Coronary artery (tissue), 2 donors: ENCODE measurements around the gene ZDHHC11.
"Not testable (repeated sequence)": the region's sequence is repeated elsewhere in the genome, so short reads cannot be mapped to it uniquely, and the experiment has no call there.

ENCODE experiments used
- DNase-seq: peaks from one replicate; pipeline ENCODE4 v3.0.0-alpha.2; 2017; ENCODE audit warnings: low spot score
- H3K27ac ChIP-seq, 2 donors: fragments of 200-600 bp; sonication (generic); one replicate each; pipeline ENCODE4 v1.5.1; 2016 to 2019
- H3K4me3 ChIP-seq: fragments of 200-600 bp; sonication (generic); 2 replicates; pipeline ENCODE4 v1.5.1; 2016; ENCODE audit warnings: mild to moderate bottlenecking, moderate library complexity
- TF ChIP-seq, protein P1 (sequence below): fragments of 200-600 bp; sonication (generic); IDR thresholded peaks from one replicate; pipeline ENCODE4 v1.5.1; 2019; ENCODE audit warnings: antibody characterized with exemption

The ZDHHC11 gene

DNA sequence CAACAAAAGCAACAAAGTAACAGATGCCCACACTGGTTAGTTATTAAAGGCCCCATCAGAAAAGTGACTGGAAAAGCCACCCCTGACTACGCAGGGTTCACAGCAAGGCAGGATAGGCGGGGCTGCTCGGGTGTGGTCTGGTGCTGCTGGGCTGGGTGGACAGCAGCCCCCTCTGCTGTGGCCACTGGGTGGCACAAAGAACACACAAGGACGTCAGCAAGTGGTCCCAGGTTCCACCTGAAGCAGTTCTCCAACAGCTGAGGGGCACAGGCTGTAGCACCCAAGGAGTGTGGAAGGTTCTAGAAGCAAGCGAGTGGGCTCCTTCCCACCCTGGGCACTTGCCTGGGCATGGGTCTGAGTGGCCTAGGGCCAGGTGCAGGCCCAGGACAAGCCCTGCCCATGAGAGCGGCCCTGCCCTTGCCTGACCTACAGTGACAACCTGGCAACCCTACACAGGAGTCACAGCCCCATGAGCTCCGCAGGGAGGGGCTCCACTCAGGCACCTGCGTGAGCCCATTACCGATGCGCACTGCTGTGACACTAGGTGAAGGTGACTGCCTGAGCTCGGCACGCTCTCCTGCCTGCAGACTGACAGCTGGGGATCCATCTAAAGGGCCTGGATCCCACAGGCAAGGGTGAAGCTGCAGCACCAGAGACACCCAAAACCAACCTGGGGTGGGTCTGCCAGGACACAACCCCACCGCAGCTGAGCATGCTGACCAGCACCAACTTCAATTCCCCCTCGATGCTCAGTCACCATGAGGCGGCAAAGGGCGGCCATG lies 33.8 kb upstream of the ZDHHC11 start:
- H3K27ac ChIP-seq, result no peak overlapping the region
- no peak for DNase-seq
- H3K4me3 ChIP-seq, result no peak overlapping the region
- TF ChIP-seq, protein P1, sequence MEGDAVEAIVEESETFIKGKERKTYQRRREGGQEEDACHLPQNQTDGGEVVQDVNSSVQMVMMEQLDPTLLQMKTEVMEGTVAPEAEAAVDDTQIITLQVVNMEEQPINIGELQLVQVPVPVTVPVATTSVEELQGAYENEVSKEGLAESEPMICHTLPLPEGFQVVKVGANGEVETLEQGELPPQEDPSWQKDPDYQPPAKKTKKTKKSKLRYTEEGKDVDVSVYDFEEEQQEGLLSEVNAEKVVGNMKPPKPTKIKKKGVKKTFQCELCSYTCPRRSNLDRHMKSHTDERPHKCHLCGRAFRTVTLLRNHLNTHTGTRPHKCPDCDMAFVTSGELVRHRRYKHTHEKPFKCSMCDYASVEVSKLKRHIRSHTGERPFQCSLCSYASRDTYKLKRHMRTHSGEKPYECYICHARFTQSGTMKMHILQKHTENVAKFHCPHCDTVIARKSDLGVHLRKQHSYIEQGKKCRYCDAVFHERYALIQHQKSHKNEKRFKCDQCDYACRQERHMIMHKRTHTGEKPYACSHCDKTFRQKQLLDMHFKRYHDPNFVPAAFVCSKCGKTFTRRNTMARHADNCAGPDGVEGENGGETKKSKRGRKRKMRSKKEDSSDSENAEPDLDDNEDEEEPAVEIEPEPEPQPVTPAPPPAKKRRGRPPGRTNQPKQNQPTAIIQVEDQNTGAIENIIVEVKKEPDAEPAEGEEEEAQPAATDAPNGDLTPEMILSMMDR, result no peak

GRCh38 chr5:883475-884181 lies 32.8 kb upstream of the ZDHHC11 start:
- no peak overlapping the region for H3K4me3 ChIP-seq
- no peak overlapping the region for H3K27ac ChIP-seq
- no peak for DNase-seq
- TF ChIP-seq, protein P1, result no peak

DNA sequence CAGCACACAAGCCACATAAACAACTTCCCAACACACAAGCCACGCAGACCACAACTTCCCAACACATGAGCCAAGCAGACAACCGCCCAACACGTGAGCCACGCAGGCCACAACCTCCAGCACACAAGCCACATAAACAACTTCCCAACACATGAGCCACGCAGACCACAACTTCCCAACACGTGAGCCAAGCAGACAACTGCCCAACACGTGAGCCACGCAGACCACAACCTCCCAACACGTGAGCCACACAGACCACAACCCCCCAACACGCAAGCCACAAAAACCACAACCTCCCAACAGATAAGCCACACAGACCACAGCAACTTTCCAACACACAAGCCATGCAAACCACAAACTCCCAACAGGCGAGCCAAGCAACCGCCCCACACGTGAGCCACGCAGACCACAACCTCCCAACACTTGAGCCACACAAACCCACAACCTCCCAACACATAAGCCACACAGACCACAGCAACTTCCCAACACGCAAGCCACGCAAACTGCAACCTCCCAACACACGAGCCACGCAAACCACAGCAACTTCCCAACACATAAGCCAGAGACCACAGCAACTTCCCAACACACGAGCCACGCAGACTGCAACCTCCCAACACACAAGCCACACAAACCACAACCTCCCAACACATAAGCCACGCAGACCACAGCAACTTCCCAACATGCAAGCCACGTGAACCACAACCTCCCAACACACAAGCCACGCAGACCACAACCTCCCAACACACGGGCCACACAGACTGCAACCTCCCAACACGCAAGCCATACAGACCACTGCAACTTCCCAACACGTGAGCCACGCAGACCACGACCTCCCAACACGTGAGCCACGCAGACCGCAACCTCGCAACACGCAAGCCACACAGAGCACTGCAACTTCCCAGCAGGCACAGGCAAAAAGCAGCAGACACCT lies 31.7 kb upstream of the ZDHHC11 start:
- no peak for DNase-seq
- H3K4me3 ChIP-seq, result no peak overlapping the region
- H3K27ac ChIP-seq, result no peak overlapping the region
- TF ChIP-seq, protein P1, result no peak

- Histone ChIP-seq H3K27ac (no peak overlapping the region), H3K4me3 (no peak overlapping the region)
- no peak for DNase-seq
- TF ChIP-seq, protein P1, result no peak
Observed at GRCh38 chr5:881551-881935, 30.8 kb upstream of the ZDHHC11 start.

GRCh38 chr5:880816-881550 lies 30.2 kb upstream of the ZDHHC11 start:
- TF ChIP-seq, protein P1, result no peak
- no peak overlapping the region for H3K4me3 ChIP-seq
- DNase-seq, result no peak
- H3K27ac ChIP-seq, result no peak overlapping the region

DNA sequence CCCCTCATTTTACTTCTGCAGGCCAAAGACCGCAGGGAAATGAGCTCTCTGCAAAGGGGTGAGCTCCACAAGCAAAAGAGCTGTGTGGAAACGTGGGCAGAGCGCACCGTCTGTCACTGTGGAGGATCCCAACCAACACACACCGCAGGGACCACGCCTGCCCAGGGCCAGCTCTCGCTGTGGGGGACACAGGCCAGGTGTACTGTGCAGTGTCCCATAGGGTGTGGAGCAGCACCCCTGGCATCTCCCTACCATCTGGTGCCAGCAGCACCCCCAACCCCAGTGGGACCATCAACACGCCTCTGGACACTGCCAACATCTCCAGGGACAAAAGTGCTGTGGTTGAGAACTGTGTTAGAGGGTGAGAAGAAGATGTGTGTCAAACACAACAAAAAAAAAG lies 27.9 kb upstream of the ZDHHC11 start:
- not testable (repeated sequence) for H3K27ac ChIP-seq, H3K4me3 ChIP-seq, DNase-seq
